Measurements from ENCODE around the gene RUNX1.

- TF ChIP-seq, protein P1, sequence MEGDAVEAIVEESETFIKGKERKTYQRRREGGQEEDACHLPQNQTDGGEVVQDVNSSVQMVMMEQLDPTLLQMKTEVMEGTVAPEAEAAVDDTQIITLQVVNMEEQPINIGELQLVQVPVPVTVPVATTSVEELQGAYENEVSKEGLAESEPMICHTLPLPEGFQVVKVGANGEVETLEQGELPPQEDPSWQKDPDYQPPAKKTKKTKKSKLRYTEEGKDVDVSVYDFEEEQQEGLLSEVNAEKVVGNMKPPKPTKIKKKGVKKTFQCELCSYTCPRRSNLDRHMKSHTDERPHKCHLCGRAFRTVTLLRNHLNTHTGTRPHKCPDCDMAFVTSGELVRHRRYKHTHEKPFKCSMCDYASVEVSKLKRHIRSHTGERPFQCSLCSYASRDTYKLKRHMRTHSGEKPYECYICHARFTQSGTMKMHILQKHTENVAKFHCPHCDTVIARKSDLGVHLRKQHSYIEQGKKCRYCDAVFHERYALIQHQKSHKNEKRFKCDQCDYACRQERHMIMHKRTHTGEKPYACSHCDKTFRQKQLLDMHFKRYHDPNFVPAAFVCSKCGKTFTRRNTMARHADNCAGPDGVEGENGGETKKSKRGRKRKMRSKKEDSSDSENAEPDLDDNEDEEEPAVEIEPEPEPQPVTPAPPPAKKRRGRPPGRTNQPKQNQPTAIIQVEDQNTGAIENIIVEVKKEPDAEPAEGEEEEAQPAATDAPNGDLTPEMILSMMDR (IDR thresholded peaks at IDR 0.05 in 8 of 11, conservative IDR thresholded peaks at IDR 0.05 in 3 of 11) = no peak
- no peak for TF ChIP-seq POLR2A (IDR thresholded peaks at IDR 0.05)
Observed at GRCh38 chr21:34935898-34936297, 113.2 kb downstream of the RUNX1 start.

Measured in spleen (tissue), 7 donors.